Suppressor macrophage treated with lipopolysaccharide for 1 hour (primary cell): ENCODE results near the gene HIVEP3.

ENCODE experiments used
- DNase-seq, 3 donors: peaks; one replicate each; pipeline ENCODE4 v3.0.0-alpha.2; 2020 to 2022

HIVEP3 gene

DNA sequence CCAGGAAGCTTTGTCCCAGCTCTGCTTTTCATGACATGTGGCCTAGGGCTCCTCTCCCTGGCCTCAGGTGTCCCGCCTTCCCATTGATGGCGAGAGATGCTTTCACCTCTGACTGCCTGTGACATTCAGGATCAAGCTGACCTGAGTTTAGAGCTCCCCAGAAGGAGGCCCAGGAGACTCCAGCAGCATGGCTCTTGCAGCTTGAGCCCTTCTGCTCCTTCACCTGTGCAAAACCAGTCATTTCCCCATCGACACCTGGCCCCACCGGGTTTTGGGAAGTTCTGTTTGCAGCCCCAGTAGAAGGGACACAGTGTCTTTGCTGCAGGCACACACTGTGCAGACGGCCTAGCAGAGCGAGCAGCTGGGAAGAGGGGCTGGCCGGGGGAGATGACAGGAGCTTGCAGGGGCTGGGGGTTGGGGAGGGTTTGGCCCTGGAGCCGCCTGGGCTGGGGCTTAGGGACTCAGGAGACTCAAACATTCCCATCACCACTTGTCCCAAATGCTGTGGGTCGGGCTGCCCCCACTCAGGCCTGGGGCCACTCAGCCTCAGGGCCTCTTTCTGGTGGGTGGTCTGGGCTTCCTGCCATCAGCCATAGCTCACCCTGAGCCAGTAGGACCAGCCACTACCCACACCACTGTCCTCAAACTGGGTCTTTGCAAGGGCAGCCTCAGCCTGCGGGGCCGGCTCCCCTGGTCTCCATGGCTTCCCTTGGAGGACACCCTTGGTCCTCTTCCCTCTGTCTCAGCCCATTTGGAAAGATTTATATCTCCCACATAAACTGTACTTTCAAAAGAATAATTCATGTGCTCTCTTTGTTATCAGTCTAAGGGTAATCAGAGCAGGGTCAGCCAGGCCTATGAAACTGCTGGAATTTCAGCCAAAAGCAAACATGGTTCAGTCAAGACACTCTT is 430.4 kb downstream of the HIVEP3 start:
- no peak for DNase-seq

- DNase-seq = peak; percentile 72 to 77 (median 77)
Measured at GRCh38 chr1:41487126-41488039, 431.3 kb downstream of the HIVEP3 start.

DNA sequence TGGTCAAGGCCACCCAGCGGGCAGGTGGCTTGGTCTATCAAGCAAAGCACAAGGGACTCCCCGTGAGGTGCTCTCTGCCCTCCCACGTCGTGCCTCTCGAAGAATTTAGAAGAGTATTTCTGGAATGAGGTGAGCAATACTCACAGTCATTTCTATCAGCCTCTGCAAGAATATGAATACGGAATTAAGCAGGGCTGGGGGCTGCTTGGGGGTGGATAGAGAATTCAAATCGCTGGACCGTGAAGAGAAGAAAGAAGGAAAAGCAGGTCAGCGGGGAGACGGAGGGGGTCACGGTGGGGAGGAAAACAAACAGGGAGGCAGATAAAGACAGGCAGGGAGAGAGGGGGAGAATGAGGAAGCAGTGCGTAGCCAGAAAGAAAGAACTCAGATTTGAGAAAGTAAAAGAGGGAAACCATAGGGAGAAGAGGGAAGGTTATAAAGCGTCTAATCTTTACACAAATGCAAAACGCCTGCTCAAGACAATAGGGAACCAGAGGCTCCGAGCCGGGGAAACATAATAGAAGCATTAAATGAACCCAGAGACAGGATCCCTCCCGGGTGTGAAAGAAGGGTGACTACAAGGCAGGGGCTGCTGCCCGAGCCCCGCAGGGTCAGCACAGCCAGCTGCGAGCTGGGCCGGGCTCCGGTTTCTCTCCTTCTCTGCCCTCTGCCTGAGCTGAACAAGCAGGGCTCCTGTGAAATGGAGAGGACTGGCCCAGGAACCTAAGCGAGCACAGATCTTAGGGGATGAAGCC is 432.2 kb downstream of the HIVEP3 start:
- DNase-seq = peak; percentile 33 to 39 (median 37)

- DNase-seq = no peak
Measured at GRCh38 chr1:41486053-41486370, 432.7 kb downstream of the HIVEP3 start.

GRCh38 chr1:41485605-41486004 is 433.1 kb downstream of the HIVEP3 start:
- DNase-seq = peak; percentile 60 to 70 (median 67)

- DNase-seq = no peak
Measured at GRCh38 chr1:41484402-41485241, 434.1 kb downstream of the HIVEP3 start, which contains the start of gene EDN2. EDN2 (minus strand) TSS chr1:41484683; CDS start chr1:41484601, 82 bp downstream.

- DNase-seq = no peak
Measured at GRCh38 chr1:41483960-41484401, 434.7 kb downstream of the HIVEP3 start.

- no peak for DNase-seq
Measured at GRCh38 chr1:41483001-41483850, 435.5 kb downstream of the HIVEP3 start.

DNA sequence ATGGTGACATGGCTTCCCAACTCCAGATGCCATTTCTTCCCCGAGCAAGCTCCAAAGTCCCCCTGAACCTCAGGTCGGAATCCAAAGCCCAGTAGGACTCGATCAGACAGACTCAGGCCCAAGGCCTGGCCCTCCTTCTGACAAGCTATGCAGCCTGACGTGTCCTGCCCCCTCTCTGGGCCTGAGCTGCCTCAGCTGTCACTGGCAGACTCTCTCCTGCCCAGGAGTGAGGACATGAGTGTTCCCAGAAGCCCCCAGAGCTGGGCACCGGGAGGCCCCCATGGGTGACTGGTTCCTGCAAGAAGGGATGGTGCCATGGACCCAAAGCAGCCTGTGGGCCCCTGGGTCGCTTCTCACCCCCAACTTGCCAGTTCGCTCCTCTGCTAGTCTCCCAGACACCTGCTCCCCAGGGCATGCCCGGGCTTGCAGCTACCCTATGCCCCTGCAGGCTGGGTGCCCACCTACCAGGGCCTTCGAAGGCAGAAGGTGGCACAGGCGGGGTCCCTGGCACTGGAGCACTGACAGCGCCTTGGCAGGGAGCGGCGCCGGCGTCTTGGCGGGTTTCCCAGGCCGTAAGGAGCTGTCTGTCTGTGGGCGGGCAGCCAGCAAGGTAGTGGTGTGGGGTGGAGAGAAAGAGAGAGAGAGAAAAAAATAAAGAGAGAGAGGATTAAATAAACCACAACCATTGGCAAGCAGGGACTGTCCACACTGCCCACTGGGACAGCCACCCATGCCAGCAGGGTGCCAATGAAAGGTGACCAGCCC is 436.5 kb downstream of the HIVEP3 start:
- DNase-seq = no peak

GRCh38 chr1:41481109-41481775 is 437.5 kb downstream of the HIVEP3 start:
- no peak for DNase-seq

GRCh38 chr1:41480204-41481108 is 438.3 kb downstream of the HIVEP3 start:
- DNase-seq = no peak

DNA sequence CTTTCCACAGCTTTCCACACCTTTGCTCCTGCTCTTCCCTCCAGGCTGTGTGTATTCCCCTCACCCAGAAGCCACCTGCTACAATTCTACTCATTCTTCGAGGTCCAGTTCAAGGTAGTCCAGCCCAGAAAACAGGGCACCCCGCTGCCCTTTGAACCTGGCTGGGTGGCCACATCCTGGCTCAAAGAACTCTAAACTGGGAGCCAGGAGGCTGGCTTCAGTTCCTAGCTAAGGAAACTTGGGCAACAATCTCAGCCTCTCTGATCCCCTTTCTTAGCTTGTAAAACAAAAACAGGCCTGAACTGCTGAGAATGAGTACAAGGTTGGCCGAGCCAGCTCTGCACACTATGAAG is 438.9 kb downstream of the HIVEP3 start:
- no peak for DNase-seq

DNA sequence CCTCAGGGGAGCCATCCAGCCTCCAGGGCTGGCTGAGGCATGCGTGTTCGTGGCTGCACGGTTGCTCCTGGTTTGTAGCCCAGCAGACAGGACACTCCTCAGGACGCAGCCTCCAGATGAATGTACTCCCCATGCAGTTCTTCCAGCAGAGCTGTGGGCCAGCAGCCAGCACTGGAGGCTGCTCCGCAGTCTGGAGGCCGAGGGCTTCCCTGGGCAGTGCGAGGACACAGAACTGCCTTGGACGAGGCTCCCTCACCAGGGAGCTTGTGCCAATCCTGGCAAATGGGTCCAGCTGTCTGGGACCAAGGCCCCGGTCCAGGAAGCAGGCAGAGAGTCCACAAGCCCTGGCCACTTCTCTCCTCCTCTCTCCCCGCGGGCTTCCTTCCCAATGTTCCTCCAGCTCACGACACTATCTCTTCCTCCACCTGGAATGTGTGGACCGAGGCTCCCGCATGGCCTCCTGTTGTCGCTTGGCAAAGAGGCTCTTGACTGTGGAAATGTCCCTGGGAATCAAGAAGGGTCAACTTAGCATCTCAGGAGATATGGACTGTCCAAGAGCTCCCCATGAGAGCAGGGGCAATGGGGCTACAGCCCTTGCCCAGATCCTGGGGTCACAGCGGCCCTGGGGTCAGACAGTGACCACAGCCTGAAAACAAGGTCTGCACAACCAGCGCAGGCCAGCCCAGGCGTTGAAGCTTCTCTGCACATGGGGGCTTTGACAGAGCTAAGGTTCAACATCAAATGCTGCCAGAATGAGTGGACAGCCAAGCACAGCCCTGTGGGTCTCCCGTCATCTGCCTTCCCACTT is 439.5 kb downstream of the HIVEP3 start:
- no peak for DNase-seq

DNA sequence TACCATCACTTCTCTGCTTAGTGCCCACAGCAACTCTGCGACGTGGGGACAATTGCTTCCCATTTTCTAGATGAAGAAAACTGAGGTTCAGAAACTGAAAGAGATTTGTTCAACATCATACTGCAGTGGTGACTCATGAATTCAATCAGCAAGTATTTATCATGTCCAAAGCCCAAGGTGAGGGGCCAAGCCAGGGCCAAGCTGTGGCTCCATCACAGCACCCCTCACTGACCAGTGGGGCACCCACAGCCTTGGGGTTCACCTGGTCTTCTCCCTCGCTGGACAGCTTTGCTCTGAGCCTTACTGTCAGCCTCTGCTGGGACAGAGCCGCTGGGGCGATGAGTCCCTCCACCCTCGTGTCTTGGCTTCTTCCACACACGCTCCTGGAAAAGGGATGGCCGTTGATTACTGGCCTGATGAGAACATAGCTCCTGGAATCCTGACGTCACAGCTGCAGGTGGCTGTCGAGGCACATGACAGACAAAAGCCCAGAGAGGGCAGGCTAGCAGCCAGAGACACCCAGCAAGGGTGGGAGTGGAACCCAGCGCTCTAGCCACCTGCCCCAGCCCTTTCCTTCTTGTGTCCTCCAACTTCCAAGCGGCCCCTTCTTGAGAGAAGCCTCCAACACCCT is 440.5 kb downstream of the HIVEP3 start:
- DNase-seq = no peak

DNA sequence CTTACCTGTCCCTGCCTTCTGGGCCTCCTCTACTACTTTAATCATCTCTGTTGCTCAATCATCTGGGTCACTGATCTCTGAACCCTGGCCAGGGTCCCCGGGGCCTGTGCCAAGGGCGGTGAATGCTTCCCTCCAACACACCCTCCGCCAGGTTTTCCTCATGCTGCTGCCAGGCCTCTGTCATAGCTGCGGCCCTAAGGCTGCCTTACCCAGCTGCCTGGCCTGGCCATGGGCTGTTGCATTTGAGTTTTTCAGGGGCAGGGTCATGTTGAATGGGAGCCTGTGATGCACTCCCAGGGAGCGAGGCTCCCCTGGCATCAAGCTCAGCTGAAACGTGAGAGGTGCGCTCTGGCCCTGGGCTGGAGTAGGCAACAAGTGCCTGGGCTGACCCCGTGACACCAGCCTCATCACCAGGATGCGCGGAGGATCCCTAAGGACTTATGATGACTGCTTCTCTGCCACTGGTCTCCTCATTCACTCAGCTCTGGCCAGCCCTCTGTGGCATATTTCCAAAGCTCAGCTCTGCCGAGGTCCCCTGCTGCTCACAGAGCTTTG is 441.8 kb downstream of the HIVEP3 start:
- no peak for DNase-seq

DNA sequence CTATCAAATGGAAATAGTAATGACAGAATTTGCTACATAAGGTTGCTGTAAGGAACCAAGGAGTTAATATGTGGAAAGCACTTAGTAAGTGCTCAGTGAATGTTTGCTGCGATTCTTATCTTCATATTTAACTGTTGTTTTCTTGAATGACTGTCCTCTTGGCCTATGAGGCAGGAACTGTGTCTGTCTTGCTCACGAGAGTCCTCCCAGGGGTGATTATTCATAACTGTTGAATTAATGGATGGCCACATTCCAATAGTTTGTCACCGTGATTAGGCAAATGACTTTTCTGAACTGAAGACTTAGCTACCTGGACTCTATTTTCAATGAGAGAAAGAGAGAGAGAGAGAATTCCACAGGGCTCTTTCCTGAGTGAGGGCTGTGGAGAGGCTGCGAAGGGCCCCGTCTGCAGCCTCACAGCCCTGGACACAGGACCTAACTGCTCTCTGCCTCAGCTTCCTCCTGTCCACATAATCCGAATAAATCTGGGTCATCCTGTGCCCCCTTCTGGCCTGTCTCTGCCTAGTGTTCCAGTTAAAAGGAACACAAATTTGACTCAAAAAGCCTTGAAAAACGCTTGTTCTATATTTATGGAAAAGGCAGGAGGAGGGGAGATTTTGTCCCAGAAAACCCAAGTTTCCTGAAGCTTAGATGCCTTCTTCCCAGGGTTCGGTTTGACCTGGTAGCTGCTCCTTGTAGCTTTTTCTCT is 442.7 kb downstream of the HIVEP3 start:
- DNase-seq = no peak
